CD4-positive, alpha-beta T cell (primary cell): ENCODE results near the gene ARMC8. TPM values are rescaled to one million over a fixed set of nuclear protein-coding genes. Genes with fewer than 3 reads are reported as not detected.

ENCODE experiments used
- ATAC-seq: fragments of 200-7000 bp; cut with Tn5 transposase; one replicate; pipeline ENCODE4 v1.10.0; 2022; ENCODE audit warnings: mild to moderate bottlenecking; ENCODE audit not compliant: poor library complexity
- CTCF ChIA-PET: fragments of 350-600 bp; sonication (Branson Sonifier 250); formaldehyde crosslinking; loops from one replicate; lab custom pipeline; 2021; ENCODE audit warnings: antibody characterized with exemption, inconsistent platforms; lab: Charles Lee
- POLR2A ChIA-PET: fragments of 350-600 bp; sonication (Branson Sonifier 250); formaldehyde crosslinking; loops from one replicate; lab custom pipeline; 2021; ENCODE audit warnings: antibody characterized with exemption, inconsistent platforms; lab: Charles Lee
- DNase-seq, 14 experiments: peaks; one replicate each; pipeline ENCODE4 v3.0.0-alpha.2; 2013 to 2020; ENCODE audit warnings: mixed read lengths in 2 of 14
- H3K27ac ChIP-seq, 2 donors: one replicate each; pipeline versions ENCODE4 v1.5.1 to v1.7.0; 2013; ENCODE audit warnings: low read length in 2 of 2, low read depth in 1 of 2, mild to moderate bottlenecking in 1 of 2
- H3K27me3 ChIP-seq, 2 experiments: 1 replicate in 1 of 2; 2 replicates in 1 of 2; pipeline versions ENCODE4 v1.6.1 to v1.7.0; 2013; ENCODE audit warnings: low read length in 2 of 2, control low read depth in 1 of 2, mild to moderate bottlenecking in 1 of 2, moderate library complexity in 1 of 2; ENCODE audit not compliant: insufficient read depth in 2 of 2, control insufficient read depth in 1 of 2
- H3K36me3 ChIP-seq: one replicate; pipeline ENCODE4 v1.6.1; 2013; ENCODE audit warnings: low read length, control low read depth; ENCODE audit not compliant: insufficient read depth
- H3K4me1 ChIP-seq: one replicate; pipeline ENCODE4 v1.6.1; 2013; ENCODE audit warnings: low read length, control low read depth; ENCODE audit not compliant: insufficient read depth
- H3K4me3 ChIP-seq: one replicate; pipeline ENCODE4 v1.5.1; 2013; ENCODE audit warnings: mild to moderate bottlenecking, low read length, moderate library complexity
- H3K9me3 ChIP-seq, 2 experiments: 1 replicate in 1 of 2; 2 replicates in 1 of 2; pipeline versions ENCODE4 v1.6.1 to v1.7.0; 2013; ENCODE audit warnings: low read length in 2 of 2, mild to moderate bottlenecking in 2 of 2, control low read depth in 1 of 2, moderate library complexity in 1 of 2; ENCODE audit not compliant: control insufficient read depth in 1 of 2, insufficient read depth in 1 of 2
- H3K27ac Mint-ChIP-seq: one replicate; pipeline ENCODE4 v1.8.0; 2020; ENCODE audit warnings: mixed read lengths
- H3K27me3 Mint-ChIP-seq: one replicate; pipeline ENCODE4 v1.8.0; 2021; ENCODE audit warnings: mixed read lengths
- H3K36me3 Mint-ChIP-seq: one replicate; pipeline ENCODE4 v1.8.0; 2021; ENCODE audit warnings: low read depth, mixed read lengths
- H3K4me1 Mint-ChIP-seq: one replicate; pipeline ENCODE4 v1.8.0; 2021; ENCODE audit warnings: low read depth, mixed read lengths
- H3K4me3 Mint-ChIP-seq: one replicate; pipeline ENCODE4 v1.8.0; 2020; ENCODE audit warnings: mild to moderate bottlenecking, mixed read lengths
- H3K9me3 Mint-ChIP-seq: one replicate; pipeline ENCODE4 v1.8.0; 2020; ENCODE audit warnings: mixed read lengths
- intact Hi-C, 2 experiments: fragments of 100-400 bp; cut with DNase I in 1 of 2; cut with micrococcal nuclease in 1 of 2; formaldehyde crosslinking; loops; one replicate each; pipeline versions ENCODE4 v1.15.1 to v1.9.0; 2023 to 2025; cut with DNase I, micrococcal nuclease
- total RNA-seq, 174 experiments: library from RNA in 2 of 174; stranded (reverse) in 2 of 174; gene quantifications; one replicate each; pipeline ENCODE4 v1.2.3 and lab custom pipeline; 2021 to 2026
- TF ChIP-seq, protein P1 (sequence below): fragments of 200-600 bp; IDR thresholded peaks from one replicate; pipeline ENCODE4 v1.8.0; 2022; ENCODE audit warnings: antibody characterized with exemption, mild to moderate bottlenecking

ARMC8 gene
- total RNA-seq, 2 experiments from 2014 or later, result 62.8 to 62.9 TPM

DNA sequence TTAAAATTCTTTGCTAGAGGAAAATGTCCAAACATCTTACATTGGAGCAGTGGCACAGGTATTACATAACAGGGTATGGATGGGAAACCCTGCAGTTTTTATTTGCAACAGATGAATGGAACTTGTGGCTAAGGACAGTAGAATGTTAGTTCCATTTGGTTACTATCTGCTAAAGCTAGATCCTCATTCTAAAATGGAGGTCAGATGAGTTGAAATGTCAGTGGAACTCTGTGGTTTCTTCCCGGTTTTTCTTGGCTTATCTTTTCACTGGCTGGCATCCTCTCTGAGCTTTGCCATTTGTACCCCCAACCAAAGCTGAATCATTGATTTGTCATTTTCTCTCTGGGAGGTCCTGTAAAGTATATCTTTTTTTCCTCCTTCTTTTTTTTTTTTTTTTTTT lies 68.9 kb downstream of the ARMC8 start:
- ATAC-seq (no peak), DNase-seq (no peak)
- no peaks in the 10 kb centered on the region for H3K27me3 ChIP-seq
- Mint-ChIP-seq H3K9me3 (no peaks in the 10 kb centered on the region), H3K27me3 (no peaks in the 10 kb centered on the region), H3K36me3 (peaks cover 45% of the 10 kb centered on the region), H3K4me1 (no peaks in the 10 kb centered on the region), H3K4me3 (no peak overlapping the region), H3K27ac (no peak overlapping the region)
- no peaks in the 10 kb centered on the region for H3K9me3 ChIP-seq
- peaks cover 10% of the 10 kb centered on the region for H3K36me3 ChIP-seq
- CTCF ChIA-PET, result no interaction called here
- TF ChIP-seq, protein P1, sequence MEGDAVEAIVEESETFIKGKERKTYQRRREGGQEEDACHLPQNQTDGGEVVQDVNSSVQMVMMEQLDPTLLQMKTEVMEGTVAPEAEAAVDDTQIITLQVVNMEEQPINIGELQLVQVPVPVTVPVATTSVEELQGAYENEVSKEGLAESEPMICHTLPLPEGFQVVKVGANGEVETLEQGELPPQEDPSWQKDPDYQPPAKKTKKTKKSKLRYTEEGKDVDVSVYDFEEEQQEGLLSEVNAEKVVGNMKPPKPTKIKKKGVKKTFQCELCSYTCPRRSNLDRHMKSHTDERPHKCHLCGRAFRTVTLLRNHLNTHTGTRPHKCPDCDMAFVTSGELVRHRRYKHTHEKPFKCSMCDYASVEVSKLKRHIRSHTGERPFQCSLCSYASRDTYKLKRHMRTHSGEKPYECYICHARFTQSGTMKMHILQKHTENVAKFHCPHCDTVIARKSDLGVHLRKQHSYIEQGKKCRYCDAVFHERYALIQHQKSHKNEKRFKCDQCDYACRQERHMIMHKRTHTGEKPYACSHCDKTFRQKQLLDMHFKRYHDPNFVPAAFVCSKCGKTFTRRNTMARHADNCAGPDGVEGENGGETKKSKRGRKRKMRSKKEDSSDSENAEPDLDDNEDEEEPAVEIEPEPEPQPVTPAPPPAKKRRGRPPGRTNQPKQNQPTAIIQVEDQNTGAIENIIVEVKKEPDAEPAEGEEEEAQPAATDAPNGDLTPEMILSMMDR, result no peak
- no peak overlapping the region for H3K27ac ChIP-seq
- H3K4me3 ChIP-seq, result no peak overlapping the region
- intact Hi-C loops, result no loop called here
- POLR2A ChIA-PET, result no interaction called here
- no peaks in the 10 kb centered on the region for H3K4me1 ChIP-seq

DNA sequence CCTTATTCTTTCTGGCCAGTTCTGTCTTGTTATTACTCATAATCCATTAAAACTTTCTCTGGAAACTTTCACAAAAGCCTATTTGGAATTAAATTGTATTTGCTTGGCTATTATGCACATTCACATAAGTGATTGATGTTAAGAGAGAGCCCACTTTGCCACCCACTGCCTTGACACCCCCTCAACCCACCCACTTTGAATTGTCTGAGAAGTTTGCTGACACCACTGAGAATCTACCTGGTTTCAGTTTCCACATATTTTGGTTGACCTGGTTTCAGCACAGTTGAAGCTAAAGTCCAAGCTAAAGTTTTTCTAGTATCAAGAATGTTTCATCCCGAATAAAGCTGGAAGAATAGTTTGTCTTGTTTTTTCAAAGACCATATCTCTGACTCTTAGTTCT lies 70.9 kb downstream of the ARMC8 start:
- ChIA-PET CTCF (no interaction called here), POLR2A (no interaction called here)
- Mint-ChIP-seq H3K4me1 (no peaks in the 10 kb centered on the region), H3K36me3 (peaks cover 55% of the 10 kb centered on the region), H3K4me3 (no peak overlapping the region), H3K27ac (no peak overlapping the region), H3K27me3 (no peaks in the 10 kb centered on the region), H3K9me3 (no peaks in the 10 kb centered on the region)
- TF ChIP-seq, protein P1, result no peak
- DNase-seq, result no peak
- H3K36me3 ChIP-seq, result peaks cover 10% of the 10 kb centered on the region
- H3K27ac ChIP-seq, result no peak overlapping the region
- no peak overlapping the region for H3K4me3 ChIP-seq
- no peaks in the 10 kb centered on the region for H3K27me3 ChIP-seq
- H3K4me1 ChIP-seq, result no peaks in the 10 kb centered on the region
- H3K9me3 ChIP-seq, result no peaks in the 10 kb centered on the region
- no peak for ATAC-seq
- intact Hi-C loops, result no loop called here

DNA sequence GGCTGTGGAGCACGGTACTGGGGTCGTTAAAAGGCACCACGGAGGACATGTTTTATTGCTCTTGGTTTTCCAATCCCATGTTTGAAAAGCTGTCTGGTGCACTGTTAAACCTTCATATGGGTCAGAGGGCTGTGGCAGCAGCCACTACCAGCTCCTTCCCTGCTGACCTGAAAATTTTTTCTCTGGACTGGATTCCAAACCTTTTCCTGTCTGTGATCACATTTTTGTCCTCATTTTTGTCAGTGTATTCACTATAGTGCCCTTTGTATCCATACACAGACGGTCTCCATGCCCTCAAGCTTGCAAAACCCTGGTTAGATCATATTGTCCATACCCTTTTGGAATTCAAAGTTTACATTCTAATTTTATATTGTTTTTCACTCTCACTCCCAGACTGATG lies 72.0 kb downstream of the ARMC8 start:
- H3K36me3 Mint-ChIP-seq, result peaks cover 62% of the 10 kb centered on the region
- Histone ChIP-seq H3K4me1 (no peaks in the 10 kb centered on the region), H3K27me3 (no peaks in the 10 kb centered on the region), H3K4me3 (no peak overlapping the region), H3K9me3 (no peaks in the 10 kb centered on the region), H3K27ac (no peak overlapping the region), H3K36me3 (peaks cover 13% of the 10 kb centered on the region)
- no peak overlapping the region for H3K4me3 Mint-ChIP-seq
- H3K9me3 Mint-ChIP-seq, result no peaks in the 10 kb centered on the region
- POLR2A ChIA-PET, result no interaction called here
- no peaks in the 10 kb centered on the region for H3K4me1 Mint-ChIP-seq
- intact Hi-C loops, result no loop called here
- ATAC-seq (no peak), DNase-seq (no peak)
- no peaks in the 10 kb centered on the region for H3K27me3 Mint-ChIP-seq
- CTCF ChIA-PET, result no interaction called here
- TF ChIP-seq, protein P1, result no peak
- H3K27ac Mint-ChIP-seq, result no peak overlapping the region
